ENCODE measurements around the gene GRPEL1. TPM values are rescaled to one million over a fixed set of nuclear protein-coding genes. Genes with fewer than 3 reads are reported as not detected.

GRPEL1 gene
- polyA plus RNA-seq, 3 donors, result 44.1 to 49.6 (median 45.4) TPM

GRCh38 chr4:7066006-7066405 is 1.9 kb downstream of the GRPEL1 start:
- Mint-ChIP-seq H3K27me3 (ENCODE audit: low read depth in 3 of 3) (peaks cover 1 to 12% (median 12%) of the 10 kb centered on the region in 3 donors), H3K27ac (peak overlapping the region in 1 of 7 donors; percentile 97), H3K4me1 (peaks cover 50% of the 10 kb centered on the region), H3K36me3 (peaks cover 37 to 45% of the 10 kb centered on the region in 2 donors), H3K4me3 (no peak overlapping the region), H3K9me3 (no peaks in the 10 kb centered on the region)
- Histone ChIP-seq H3K79me2 (ENCODE audit: insufficient read depth, low read length) (peaks cover 53% of the 10 kb centered on the region), H3K4me2 (replicated peaks; ENCODE audit: extremely low read depth, low read length, poor library complexity, severe bottlenecking) (peak overlapping the region; percentile 88), H2AFZ (ENCODE audit: insufficient read depth, low read depth, low read length, poor library complexity, severe bottlenecking) (no peak overlapping the region), H3K27ac (ENCODE audit: low read depth in 1 of 2, low read length in 2 of 2) (no peak overlapping the region), H3K27me3 (ENCODE audit: control insufficient read depth in 2 of 2, insufficient read depth in 2 of 2, low read length in 2 of 2) (peaks cover 0 to 7% of the 10 kb centered on the region in 2 donors), H3K36me3 (replicated peaks in 1 of 2; ENCODE audit: control insufficient read depth in 1 of 2, insufficient read depth in 2 of 2, low read length in 2 of 2) (peaks cover 29 to 36% of the 10 kb centered on the region in 2 donors), H3K9ac (ENCODE audit: insufficient read depth, low read length, poor library complexity, severe bottlenecking) (no peak overlapping the region), H3K4me1 (ENCODE audit: control insufficient read depth in 1 of 2, insufficient read depth in 2 of 2, low read length in 2 of 2) (peaks cover 46 to 54% of the 10 kb centered on the region in 2 donors), H3K9me3 (replicated peaks in 1 of 2; ENCODE audit: control insufficient read depth in 1 of 2, insufficient read depth in 1 of 2, low read length in 2 of 2) (no peaks in the 10 kb centered on the region), H3K4me3 (replicated peaks in 1 of 3; ENCODE audit: low read depth in 2 of 3, low read length in 3 of 3) (peak overlapping the region in 1 of 3 experiments; percentile 83), H4K20me1 (ENCODE audit: insufficient read depth, low read length) (peaks cover 61% of the 10 kb centered on the region)
- DNase-seq, result no peak
- TF ChIP-seq CTCF (IDR thresholded peaks at IDR 0.05), result no peak
- 93% methylated on average over 3 of the region's 11 CpGs for WGBS (ENCODE audit: insufficient coverage)
- intact Hi-C loops (cut with micrococcal nuclease), result loop anchor here in 1 of 2 donors (10.0 kb wide), 2 partner anchors 151 to 281 kb away; partner anchors contain the start of gene KIAA0232

- TF ChIP-seq CTCF (IDR thresholded peaks at IDR 0.05), result no peak
- Mint-ChIP-seq H3K36me3 (peaks cover 46 to 59% of the 10 kb centered on the region in 2 donors), H3K9me3 (no peaks in the 10 kb centered on the region), H3K27me3 (ENCODE audit: low read depth in 3 of 3) (peaks cover 0 to 3% (median 1%) of the 10 kb centered on the region in 3 donors), H3K4me1 (peaks cover 64% of the 10 kb centered on the region), H3K4me3 (no peak overlapping the region), H3K27ac (peak overlapping the region in 1 of 7 donors; percentile 4)
- intact Hi-C loops (cut with micrococcal nuclease), result loop anchor here in 1 of 2 donors (10.0 kb wide), 2 partner anchors 149 to 279 kb away; partner anchors contain the start of gene KIAA0232
- Histone ChIP-seq H3K4me1 (ENCODE audit: control insufficient read depth in 1 of 2, insufficient read depth in 2 of 2, low read length in 2 of 2) (peaks cover 63 to 69% of the 10 kb centered on the region in 2 donors), H3K9ac (ENCODE audit: insufficient read depth, low read length, poor library complexity, severe bottlenecking) (no peak overlapping the region), H3K4me3 (replicated peaks in 1 of 3; ENCODE audit: low read depth in 2 of 3, low read length in 3 of 3) (no peak overlapping the region), H2AFZ (ENCODE audit: insufficient read depth, low read depth, low read length, poor library complexity, severe bottlenecking) (no peak overlapping the region), H3K27me3 (ENCODE audit: control insufficient read depth in 2 of 2, insufficient read depth in 2 of 2, low read length in 2 of 2) (no peaks in the 10 kb centered on the region), H3K36me3 (replicated peaks in 1 of 2; ENCODE audit: control insufficient read depth in 1 of 2, insufficient read depth in 2 of 2, low read length in 2 of 2) (peaks cover 31 to 43% of the 10 kb centered on the region in 2 donors), H4K20me1 (ENCODE audit: insufficient read depth, low read length) (peaks cover 87% of the 10 kb centered on the region), H3K9me3 (replicated peaks in 1 of 2; ENCODE audit: control insufficient read depth in 1 of 2, insufficient read depth in 1 of 2, low read length in 2 of 2) (no peaks in the 10 kb centered on the region), H3K4me2 (replicated peaks; ENCODE audit: extremely low read depth, low read length, poor library complexity, severe bottlenecking) (no peak overlapping the region), H3K79me2 (ENCODE audit: insufficient read depth, low read length) (peaks cover 60% of the 10 kb centered on the region), H3K27ac (ENCODE audit: low read depth in 1 of 2, low read length in 2 of 2) (no peak overlapping the region)
- 100% methylated on average over 3 of the region's 4 CpGs for WGBS (ENCODE audit: insufficient coverage)
- no peak for DNase-seq
These were observed 4.5 kb downstream of the GRPEL1 start for GRCh38 chr4:7063362-7063761.

All from CD14-positive monocyte (primary cell).